Mammary epithelial cell (primary cell): Measurements from ENCODE around the gene EMX1.

Source experiments
- EZH2 ChIP-seq: IDR thresholded peaks from 2 replicates; pipeline ENCODE4 v1.6.1; 2012; ENCODE audit warnings: low read length, inconsistent platforms, borderline replicate concordance
- TF ChIP-seq, protein P1 (sequence below), 2 donors: IDR thresholded peaks in 1 of 2; conservative IDR thresholded peaks in 1 of 2; 2 replicates each; pipeline ENCODE4 v1.5.1; 2011 to 2012; ENCODE audit warnings: inconsistent platforms in 2 of 2, low read length in 2 of 2, mild to moderate bottlenecking in 2 of 2, control low read depth in 1 of 2, low read depth in 1 of 2; ENCODE audit not compliant: insufficient read depth in 1 of 2; ENCODE audit errors: extremely low read depth in 1 of 2

DNA sequence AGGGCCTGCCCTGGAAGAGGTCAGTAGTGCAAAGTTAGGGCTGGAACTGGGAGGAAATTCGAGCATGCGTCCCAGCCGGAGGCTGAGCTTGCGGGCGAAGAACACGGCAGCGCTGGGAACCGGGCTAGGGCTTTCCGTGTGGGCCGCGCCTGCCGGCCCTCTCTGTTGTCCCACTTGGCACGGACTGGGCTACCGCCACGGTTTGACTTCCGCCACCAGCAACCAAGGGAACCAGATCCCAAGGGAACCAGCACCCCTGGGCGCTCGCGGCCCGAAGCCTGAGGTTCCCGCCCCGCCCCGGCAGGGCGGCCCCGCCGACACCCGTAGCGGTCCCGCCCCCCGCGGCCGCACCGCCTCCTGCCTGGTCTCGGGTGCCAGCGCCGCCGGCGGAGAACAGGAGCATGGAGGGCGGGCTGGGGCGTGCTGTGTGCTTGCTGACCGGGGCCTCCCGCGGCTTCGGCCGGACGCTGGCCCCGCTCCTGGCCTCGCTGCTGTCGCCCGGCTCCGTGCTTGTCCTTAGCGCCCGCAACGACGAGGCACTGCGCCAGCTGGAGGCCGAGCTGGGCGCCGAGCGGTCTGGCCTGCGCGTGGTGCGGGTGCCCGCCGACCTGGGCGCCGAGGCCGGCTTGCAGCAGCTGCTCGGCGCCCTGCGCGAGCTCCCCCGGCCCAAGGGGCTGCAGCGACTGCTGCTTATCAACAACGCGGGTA, 30.1 kb upstream of the EMX1 start, which contains the start of gene SPR:
- TF ChIP-seq EZH2 = no peak
- TF ChIP-seq, protein P1, sequence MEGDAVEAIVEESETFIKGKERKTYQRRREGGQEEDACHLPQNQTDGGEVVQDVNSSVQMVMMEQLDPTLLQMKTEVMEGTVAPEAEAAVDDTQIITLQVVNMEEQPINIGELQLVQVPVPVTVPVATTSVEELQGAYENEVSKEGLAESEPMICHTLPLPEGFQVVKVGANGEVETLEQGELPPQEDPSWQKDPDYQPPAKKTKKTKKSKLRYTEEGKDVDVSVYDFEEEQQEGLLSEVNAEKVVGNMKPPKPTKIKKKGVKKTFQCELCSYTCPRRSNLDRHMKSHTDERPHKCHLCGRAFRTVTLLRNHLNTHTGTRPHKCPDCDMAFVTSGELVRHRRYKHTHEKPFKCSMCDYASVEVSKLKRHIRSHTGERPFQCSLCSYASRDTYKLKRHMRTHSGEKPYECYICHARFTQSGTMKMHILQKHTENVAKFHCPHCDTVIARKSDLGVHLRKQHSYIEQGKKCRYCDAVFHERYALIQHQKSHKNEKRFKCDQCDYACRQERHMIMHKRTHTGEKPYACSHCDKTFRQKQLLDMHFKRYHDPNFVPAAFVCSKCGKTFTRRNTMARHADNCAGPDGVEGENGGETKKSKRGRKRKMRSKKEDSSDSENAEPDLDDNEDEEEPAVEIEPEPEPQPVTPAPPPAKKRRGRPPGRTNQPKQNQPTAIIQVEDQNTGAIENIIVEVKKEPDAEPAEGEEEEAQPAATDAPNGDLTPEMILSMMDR (conservative IDR thresholded peaks at IDR 0.05 in 1 of 2, IDR thresholded peaks at IDR 0.05 in 1 of 2; ENCODE audit: extremely low read depth in 1 of 2, insufficient read depth in 1 of 2, low read depth in 1 of 2, low read length in 2 of 2) = no peak
